GM21360 (cell line): ENCODE measurements around the gene C10orf53.

Source experiments
- ATAC-seq: cut with Tn5 transposase; IDR thresholded peaks from one replicate; pipeline ENCODE4 v1.9.1; 2021; ENCODE audit warnings: mild to moderate bottlenecking, moderate library complexity; ENCODE audit not compliant: unreplicated experiment

C10orf53 gene

DNA sequence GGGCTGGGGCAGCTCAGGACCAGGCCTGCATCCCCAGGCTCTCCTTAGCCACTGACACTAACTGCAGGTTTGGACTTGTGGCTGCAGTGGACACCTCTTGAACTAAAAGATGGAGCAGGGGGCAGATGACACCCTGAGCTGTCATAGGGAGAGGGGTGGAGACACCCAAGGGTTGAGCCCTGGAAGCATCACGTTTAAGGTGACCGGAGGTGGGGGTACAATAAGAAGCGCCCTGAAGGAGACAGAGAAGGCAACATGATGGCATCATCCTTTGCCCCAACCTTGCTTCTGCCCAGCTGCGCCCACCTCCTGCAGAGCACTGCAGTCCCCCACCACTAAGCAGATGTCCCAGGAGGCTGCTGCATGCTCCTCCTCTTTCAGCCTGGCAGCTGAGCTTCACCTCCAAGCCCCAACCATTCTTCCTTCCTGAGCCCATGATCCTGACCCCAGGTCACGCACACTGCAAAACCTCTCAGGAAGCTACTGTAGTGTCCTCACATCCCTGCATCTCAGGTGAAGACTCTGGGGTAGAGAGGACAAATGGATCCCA is 57.2 kb downstream of the C10orf53 start:
- ATAC-seq = no peak

DNA sequence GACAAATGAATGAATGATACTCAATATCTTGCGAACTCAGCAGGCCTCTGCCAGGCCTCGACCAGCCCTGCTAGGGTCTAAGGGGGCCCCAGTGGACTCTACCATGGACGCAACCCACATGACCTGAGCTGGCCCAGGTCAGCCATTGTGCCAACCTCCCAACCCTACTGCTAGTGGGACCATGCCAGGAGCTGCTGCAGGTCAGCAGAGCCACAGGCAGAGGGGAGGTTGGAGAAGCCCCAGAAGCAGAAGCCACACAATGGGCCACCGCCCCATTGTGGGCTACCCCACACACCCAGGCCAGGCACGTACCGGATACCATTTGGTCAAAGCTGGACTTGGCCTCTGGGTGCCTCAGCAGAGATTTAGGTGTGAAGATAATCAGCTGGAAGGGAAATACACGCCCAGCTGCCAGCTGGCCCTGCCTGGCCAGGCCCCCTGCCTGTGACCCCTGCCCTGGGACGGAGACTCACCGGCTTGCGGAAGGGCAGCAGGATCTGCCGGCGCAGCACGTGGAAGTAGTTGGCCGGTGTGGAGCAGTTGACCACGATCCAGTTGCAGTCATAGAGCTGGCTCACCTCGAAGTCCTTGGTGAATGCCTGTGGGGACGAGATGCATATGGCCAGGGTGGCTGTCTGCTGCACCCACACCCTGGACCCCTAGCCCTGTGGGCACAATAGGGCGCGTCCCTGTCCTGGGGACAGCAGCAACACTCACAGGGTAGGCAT is 58.2 kb downstream of the C10orf53 start:
- no peak for ATAC-seq

DNA sequence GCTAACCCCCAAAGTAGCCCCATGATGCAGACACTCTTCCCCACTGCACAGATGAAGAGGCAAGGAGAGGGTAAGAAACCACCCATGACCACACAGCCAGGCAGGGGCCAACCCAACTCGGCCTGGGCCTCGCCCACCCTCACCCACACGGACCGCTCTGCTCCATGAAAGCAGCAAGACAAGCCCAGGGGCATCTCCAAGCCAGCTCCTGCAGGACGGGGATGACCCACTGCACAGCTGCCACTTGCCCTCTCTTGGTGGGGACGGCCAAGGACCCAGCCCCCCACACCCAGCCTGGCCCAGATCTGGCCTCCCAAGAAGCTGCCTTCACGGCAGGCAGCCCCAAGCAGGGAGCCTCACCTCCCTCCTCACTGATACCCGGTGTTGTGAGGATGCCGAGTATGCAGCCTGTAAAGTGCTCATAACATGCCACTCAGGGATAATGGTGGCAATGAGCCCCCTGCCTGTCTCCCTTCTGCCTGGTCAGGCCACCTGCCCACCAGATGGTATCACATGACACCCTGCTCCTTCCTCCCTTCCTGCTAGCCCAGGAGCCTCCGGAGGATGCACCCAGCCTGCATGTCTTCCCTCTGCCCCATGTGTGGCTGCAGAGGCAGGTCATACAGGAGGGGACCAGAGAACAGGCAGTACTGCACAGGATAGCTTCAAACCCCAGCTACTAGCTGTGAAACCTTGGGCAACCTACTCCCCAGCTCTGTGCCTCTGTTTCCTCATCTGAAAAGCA is 59.3 kb downstream of the C10orf53 start:
- no peak for ATAC-seq

DNA sequence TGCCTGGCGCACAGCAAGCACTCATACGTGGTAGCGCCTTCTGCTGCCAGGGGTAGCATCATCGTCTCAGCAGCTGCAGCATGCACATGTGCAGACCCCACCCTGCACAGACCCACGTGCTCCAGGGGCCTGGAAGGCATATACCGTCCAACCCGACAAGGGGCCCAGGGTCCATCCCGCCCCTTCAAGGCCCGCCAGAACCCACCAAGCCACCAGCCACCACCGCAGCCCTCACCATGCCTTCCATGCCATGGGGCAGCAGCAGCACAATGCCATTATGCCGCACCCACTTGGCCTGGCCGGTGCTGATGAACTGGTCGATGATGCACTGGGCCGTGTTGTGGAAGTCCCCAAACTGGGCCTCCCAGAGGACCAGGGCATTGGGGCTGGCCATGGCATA is 60.0 kb downstream of the C10orf53 start:
- no peak for ATAC-seq

DNA sequence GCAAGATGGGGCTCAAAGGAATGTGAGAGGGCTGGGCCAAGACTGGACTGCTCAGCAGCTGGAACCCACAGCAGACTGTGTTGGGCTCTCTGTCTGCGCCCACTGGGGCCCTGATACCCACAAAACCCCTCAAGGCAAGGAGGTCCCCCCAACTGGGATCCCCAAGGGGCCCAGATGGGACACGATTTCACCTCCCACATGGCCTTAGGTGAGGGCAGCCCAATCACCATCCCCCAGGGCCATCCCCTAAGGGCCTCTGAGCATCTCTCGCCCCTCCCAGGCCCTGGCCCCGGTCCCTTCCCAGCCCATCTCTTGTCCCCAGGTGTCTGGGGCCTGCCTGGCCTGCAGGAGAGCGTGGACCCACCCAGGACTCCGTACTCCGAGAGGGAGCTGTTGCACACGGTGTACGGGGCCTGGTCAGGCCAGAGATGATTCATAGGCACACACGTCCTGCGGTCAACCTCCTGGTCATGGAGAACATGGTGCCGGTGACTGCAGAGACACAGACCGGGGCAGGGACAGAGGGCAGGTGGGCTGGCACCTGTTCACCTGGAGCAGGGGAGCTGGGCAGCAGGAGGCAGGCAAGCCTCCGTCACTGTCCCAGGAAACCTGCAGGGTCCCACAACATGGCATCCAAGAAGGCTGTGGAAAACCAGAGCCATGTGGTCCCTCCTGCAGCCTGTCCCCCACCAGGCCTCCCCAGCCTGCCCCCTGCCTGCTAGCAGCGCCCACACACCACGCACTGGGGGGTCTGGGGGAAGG is 61.1 kb downstream of the C10orf53 start:
- no peak for ATAC-seq

DNA sequence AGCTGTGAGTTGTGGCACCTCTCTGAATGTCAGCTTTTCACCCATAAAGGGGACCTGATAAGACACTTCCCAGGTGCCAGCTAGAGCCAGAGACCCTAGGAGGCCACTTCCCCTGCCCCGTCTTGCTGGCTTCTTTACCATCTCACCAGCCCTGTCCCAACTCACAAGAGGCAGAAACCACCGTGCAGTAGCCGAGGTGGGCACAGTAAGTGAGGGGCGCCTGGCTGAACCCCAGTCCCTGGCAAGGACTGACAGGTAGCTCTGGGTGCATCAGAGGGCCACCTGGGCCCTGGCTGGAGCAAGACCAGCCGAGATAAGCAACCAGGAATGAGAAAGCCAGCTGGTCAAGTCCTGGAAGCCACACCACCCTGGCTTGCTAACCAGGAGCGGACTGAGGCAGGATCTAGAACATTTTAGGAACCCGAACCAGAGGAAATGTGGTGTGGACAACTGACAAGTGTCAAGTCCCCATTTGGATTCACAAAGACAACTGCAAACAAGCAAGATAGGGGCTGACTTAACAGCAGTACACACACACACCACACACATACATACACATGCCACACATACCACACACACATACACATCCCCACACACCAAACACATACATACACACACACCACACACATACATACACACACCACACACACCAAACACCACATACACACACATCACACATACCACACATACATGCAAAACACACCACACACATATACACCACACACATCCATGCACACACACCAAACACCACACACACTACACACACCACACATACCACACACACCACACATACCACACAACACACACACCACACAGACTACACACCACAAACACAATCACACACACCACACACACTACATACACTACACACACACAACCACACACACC is 61.9 kb downstream of the C10orf53 start:
- no peak for ATAC-seq

DNA sequence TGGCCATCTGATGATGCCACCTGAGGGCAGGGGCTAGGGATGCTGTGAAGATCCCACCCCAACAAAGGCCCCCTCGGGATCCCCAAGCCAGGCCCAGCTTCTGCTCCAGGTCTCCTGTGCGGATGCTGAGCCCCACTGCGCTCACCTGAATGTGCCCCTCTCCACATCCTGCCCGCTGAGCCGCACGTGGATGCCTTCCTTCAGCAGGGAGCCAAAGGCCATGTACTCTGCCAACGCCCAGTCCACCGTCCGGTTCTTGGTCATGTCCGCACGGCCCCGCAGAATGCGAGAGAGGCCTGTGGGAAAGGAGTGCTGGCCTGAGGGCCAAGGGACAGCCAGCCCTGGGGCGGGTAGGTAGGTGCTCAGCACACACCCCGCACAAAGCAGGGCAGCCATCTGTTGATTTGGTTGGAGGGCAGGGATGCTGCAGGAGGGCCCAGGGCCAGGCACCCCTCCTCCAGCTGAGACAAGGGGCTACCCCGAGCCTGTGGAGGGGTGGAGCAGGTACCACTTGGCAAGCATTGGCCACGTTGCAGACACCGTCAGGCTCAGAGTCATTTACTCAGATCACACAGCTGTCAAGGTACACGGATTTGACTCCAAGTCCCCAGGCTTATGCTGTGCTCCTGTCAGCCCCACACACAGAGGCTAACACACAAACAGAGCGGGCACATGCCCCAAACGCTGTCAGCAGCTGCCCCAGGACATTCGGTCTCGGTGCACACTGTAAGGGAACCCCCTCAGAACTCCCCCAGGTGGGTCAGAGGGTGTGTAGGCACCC is 63.4 kb downstream of the C10orf53 start:
- ATAC-seq = no peak

DNA sequence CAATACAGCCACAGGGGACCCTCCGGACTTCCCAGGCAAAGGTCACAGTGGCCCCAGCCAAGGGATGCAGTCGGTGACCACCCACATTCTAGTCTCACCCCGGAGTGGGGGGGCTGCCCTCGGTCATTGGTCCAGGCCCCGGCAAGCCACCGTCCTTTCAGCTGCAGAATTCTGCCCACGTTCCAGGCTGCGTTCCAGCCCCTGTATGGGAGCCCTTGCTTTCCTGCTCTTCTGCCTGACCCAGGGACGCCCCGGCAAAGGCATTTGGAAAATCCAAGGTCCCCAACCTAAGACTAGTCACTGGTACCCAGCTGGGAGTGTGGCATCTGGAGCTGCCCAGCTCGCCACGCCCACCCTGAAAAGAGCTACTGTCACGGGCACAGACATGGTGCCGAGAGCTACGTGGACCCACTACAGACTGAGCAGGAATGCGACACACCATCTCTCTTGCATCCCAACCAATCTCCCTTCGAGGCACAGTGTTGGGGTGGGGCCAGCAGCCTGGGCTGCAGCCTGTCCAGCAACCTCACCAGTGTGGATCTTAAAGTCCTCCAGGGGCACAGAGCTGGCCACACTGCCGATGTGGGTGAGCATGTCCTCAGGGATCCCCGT is 64.1 kb downstream of the C10orf53 start:
- no peak for ATAC-seq

DNA sequence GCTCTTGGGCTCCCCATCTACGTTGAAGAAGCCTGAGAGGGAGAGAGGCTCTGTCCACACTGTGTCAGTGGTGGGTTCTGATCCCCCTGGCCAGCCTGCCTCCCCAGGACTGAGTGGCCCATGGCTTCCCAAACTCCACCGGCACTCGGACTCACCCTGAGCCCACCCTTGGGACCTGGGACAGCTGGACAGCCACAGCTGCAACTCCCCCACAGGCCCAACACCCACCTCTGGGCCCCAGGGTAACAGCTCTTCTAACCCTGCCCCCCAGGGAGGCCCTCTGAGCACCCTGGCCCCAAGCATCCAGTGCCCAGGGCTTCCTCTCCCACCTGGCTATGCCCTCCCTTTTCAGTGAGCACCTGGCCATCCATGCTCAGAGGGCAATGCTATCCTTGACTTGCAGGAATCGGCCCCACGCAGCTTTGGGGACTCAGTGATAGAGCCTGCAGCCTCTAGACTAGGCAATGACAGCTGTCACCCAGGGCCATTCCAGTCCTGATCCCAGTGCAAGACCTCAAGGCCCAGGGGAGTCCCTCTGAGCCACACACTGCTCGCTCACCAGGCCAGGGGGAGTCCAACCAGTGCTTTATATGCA is 64.7 kb downstream of the C10orf53 start:
- ATAC-seq = no peak

DNA sequence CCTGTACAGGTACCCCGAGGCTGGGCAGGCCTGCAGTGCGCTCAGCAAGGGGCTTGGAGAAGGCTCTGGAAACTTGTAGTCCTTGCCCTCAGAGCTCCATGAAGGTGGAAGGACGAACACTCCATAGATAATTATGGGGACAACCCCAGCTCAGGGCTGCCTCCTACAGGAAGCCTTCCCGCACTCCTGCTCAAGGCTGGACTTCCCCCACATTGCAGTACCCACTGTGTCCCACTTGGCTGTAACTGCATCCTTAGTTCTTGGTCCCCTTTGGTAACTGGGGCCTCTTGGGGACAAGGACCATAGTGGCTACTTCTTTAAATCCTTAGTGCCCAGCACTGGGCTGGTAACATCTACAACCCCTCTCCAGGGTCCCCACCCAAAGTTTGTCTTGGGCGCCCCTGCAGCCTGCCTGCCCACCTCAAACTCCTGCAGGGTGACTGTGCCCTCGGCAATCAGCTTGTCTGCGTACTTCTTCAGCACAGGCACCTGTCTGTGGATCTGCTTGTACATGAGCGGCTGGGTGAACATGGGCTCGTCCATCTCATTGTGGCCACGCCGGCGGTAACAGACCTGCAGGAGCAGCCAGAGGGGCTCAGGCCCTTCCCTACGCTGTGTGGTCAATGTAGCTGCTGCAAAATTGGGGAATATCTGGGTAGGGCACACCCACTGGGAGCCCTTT is 65.6 kb downstream of the C10orf53 start:
- no peak for ATAC-seq

DNA sequence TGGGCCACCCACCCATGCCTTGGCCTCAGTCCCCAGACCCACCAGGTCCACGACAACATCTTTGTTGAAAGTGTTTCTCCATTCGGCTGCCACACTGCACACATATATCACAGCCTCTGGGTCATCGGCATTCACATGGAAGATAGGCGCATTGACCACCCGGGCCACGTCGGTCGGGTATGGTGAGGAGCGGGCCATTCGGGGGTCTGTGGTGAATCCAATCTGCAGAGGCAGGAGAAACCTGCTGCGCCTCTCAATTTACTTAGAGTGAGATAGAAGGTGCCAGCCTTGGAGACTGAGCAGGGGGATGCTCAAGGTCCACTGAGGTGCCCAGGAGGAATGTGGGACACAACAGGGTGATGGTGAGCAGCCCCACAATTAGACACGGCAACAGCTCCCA is 66.3 kb downstream of the C10orf53 start:
- ATAC-seq = no peak

DNA sequence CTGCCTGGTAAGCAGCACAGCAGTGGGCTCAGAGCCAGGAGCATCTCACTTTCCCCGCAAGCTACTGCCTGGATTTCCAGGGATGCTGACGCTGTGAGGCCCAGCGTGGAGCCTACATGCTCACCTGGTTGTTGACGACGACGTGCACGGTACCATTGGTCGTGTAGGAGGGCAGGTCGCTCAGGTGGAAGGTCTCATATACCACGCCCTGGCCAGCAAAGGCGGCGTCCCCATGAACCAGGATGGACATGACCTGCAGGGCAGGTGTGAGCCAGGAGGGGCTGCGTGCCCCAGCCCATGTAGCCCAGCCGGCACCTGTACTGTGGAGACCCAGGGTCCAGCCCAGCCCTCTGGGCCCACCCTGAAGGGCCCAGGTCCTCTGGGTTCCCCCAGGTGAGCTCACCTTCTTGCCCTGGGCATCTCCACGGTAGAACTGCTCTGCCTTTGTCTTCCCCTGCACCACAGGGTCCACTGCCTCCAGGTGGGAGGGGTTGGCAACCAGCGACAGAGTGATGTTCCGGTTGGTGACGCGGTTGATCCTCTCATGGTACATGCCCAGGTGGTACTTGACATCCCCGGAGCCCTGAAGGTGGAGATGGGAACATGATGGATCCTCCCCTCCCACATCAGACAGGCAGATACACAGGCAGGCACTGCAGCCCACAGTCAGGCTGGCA is 67.3 kb downstream of the C10orf53 start:
- no peak for ATAC-seq
